Upper lobe of right lung (tissue), 1 donor: ENCODE data around the gene ACYP2. TPM values are rescaled to one million over a fixed set of nuclear protein-coding genes. Genes with fewer than 3 reads are reported as not detected.

Source experiments
- ATAC-seq: fragments of 200-7000 bp; cut with Tn5 transposase; one replicate; pipeline ENCODE4 v1.9.1; 2020; ENCODE audit warnings: mild to moderate bottlenecking, moderate library complexity
- DNase-seq: peaks from one replicate; pipeline ENCODE4 v3.0.0-alpha.2; 2020
- H3K27ac ChIP-seq: fragments of 200-600 bp; one replicate; pipeline ENCODE4 v1.8.0; 2022
- H3K27me3 ChIP-seq: fragments of 200-600 bp; one replicate; pipeline ENCODE4 v1.8.0; 2022; ENCODE audit warnings: mild to moderate bottlenecking
- H3K36me3 ChIP-seq: fragments of 200-600 bp; one replicate; pipeline ENCODE4 v1.8.0; 2022
- H3K4me1 ChIP-seq: fragments of 200-600 bp; one replicate; pipeline ENCODE4 v1.8.0; 2022
- H3K4me3 ChIP-seq: fragments of 200-600 bp; one replicate; pipeline ENCODE4 v1.8.0; 2022; ENCODE audit warnings: mild to moderate bottlenecking
- H3K9me3 ChIP-seq: fragments of 200-600 bp; one replicate; pipeline ENCODE4 v1.8.0; 2022
- CTCF ChIP-seq: fragments of 200-600 bp; IDR thresholded peaks from one replicate; pipeline ENCODE4 v1.8.0; 2022; ENCODE audit warnings: antibody characterized with exemption
- intact Hi-C: fragments of 100-400 bp; cut with DNase I; formaldehyde crosslinking; loops from one replicate; pipeline ENCODE4 v1.11.0; 2022
- total RNA-seq: library from RNA; stranded (reverse); fragmentation: NEBNext Ultra II Directional; extraction: Animal tissue kit (Norgen Biotek cat#: 25700); gene quantifications from one replicate; pipeline ENCODE4 v1.2.1, GENCODE V29; 2021
- donor health status: DM: no; HTN: yes; CAD: no; lungs with severe emphysema.

The ACYP2 gene
- total RNA-seq, 1 donor from 2014 or later = 14.0 TPM

- no peak overlapping the region for H3K27ac ChIP-seq
- no peak for ATAC-seq
- no peak for DNase-seq
- no peaks in the 10 kb centered on the region for H3K9me3 ChIP-seq
- no peaks in the 10 kb centered on the region for H3K27me3 ChIP-seq
- intact Hi-C loops = no loop called here
- H3K4me1 ChIP-seq = no peaks in the 10 kb centered on the region
- no peaks in the 10 kb centered on the region for H3K36me3 ChIP-seq
- TF ChIP-seq CTCF = no peak
- H3K4me3 ChIP-seq = no peak overlapping the region
These were observed 33.0 kb downstream of the ACYP2 start for GRCh38 chr2:54148391-54148790.

- no peak overlapping the region for H3K4me3 ChIP-seq
- no peaks in the 10 kb centered on the region for H3K36me3 ChIP-seq
- no peak for TF ChIP-seq CTCF
- no peaks in the 10 kb centered on the region for H3K9me3 ChIP-seq
- ATAC-seq (no peak), DNase-seq (no peak)
- no peak overlapping the region for H3K27ac ChIP-seq
- intact Hi-C loops = no loop called here
- H3K4me1 ChIP-seq = no peaks in the 10 kb centered on the region
- no peaks in the 10 kb centered on the region for H3K27me3 ChIP-seq
These were observed 34.4 kb downstream of the ACYP2 start for GRCh38 chr2:54149638-54150441.

GRCh38 chr2:54158311-54158710 is 42.9 kb downstream of the ACYP2 start:
- Histone ChIP-seq H3K27me3 (no peaks in the 10 kb centered on the region), H3K36me3 (no peaks in the 10 kb centered on the region), H3K4me3 (no peak overlapping the region), H3K9me3 (no peaks in the 10 kb centered on the region), H3K27ac (no peak overlapping the region), H3K4me1 (no peaks in the 10 kb centered on the region)
- no peak for TF ChIP-seq CTCF
- no peak for ATAC-seq
- DNase-seq = no peak
- intact Hi-C loops = no loop called here

- Histone ChIP-seq H3K9me3 (no peaks in the 10 kb centered on the region), H3K4me1 (no peaks in the 10 kb centered on the region), H3K36me3 (no peaks in the 10 kb centered on the region), H3K27me3 (no peaks in the 10 kb centered on the region), H3K27ac (no peak overlapping the region), H3K4me3 (no peak overlapping the region)
- peak; percentile 15 for TF ChIP-seq CTCF
- intact Hi-C loops = no loop called here
- ATAC-seq = no peak
- no peak for DNase-seq
These were observed 46.4 kb downstream of the ACYP2 start for GRCh38 chr2:54161660-54162424.

GRCh38 chr2:54164106-54164505 is 48.7 kb downstream of the ACYP2 start:
- DNase-seq = no peak
- H3K36me3 ChIP-seq = no peaks in the 10 kb centered on the region
- H3K27ac ChIP-seq = no peak overlapping the region
- intact Hi-C loops = no loop called here
- H3K4me3 ChIP-seq = no peak overlapping the region
- no peaks in the 10 kb centered on the region for H3K4me1 ChIP-seq
- H3K9me3 ChIP-seq = no peaks in the 10 kb centered on the region
- no peak for TF ChIP-seq CTCF
- H3K27me3 ChIP-seq = no peaks in the 10 kb centered on the region
- ATAC-seq = no peak
